ENCODE measurements around the gene SGSM2.
A peak's percentile ranks its signal among the peaks of the same experiment; 100 is the strongest.

Gene SGSM2

DNA sequence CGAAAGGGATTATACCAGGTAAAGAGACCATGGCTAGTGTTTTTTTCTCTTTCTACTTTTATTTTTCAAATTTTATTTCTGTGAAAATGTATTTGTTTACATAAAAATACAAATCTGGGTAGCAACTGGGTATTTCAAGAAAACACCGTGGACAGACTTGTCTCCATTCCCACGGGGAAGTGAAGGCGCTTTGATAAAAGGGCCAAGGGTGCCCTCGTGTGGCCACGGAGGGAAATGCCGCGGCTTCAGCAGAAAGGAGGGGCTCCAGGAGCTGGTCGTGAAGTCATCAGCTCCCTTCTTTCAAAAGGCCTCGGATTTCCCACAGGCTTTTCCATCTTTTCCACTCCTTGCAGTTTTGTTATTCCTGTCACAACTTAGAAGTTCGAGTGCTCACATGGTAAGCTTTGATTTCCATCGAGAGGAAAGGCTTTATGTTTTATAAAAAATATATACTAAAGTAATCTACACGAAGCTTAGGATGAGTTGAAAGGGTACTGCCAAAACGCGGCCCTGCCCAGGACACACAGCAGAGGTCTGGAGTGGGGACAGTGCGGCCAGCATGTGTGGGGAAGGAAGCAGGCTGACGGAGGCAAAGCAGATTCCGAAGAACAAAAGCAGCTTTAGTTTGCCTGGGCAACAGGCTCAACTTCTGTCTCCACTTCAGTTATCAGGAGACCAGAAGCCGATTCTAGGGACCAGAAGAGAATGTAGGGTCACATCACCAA, 78.9 kb downstream of the SGSM2 start:
- Histone ChIP-seq H3K4me2 (ENCODE audit: low read length) (no peak overlapping the region), H3K9me2 (ENCODE audit: low read depth, low read length) (no peaks in the 10 kb centered on the region), H3K27ac (ENCODE audit: low read depth, low read length, poor library complexity, severe bottlenecking) (peak overlapping the region; percentile 53), H3F3A (ENCODE audit: insufficient read depth, low read length) (no peaks in the 10 kb centered on the region), H3K4me1 (ENCODE audit: insufficient read depth, low read length, severe bottlenecking) (peaks cover 10% of the 10 kb centered on the region), H3K4me3 (ENCODE audit: low read depth, low read length, poor library complexity, severe bottlenecking) (no peak overlapping the region), H3K9ac (ENCODE audit: low read length) (no peak overlapping the region), H4K20me1 (ENCODE audit: insufficient read depth, low read length) (no peaks in the 10 kb centered on the region), H2AFZ (ENCODE audit: low read length) (no peak overlapping the region), H3K9me3 (ENCODE audit: low read length) (no peaks in the 10 kb centered on the region), H3K27me3 (ENCODE audit: insufficient read depth, low read length) (no peaks in the 10 kb centered on the region), H3K36me3 (ENCODE audit: insufficient read depth, low read length) (peaks cover 49% of the 10 kb centered on the region), H3K79me2 (ENCODE audit: insufficient read depth, low read length) (no peaks in the 10 kb centered on the region)
- no peak for TF ChIP-seq EZH2 (IDR thresholded peaks at IDR 0.05; ENCODE audit: borderline replicate concordance, low read length)
- TF ChIP-seq, protein P1, sequence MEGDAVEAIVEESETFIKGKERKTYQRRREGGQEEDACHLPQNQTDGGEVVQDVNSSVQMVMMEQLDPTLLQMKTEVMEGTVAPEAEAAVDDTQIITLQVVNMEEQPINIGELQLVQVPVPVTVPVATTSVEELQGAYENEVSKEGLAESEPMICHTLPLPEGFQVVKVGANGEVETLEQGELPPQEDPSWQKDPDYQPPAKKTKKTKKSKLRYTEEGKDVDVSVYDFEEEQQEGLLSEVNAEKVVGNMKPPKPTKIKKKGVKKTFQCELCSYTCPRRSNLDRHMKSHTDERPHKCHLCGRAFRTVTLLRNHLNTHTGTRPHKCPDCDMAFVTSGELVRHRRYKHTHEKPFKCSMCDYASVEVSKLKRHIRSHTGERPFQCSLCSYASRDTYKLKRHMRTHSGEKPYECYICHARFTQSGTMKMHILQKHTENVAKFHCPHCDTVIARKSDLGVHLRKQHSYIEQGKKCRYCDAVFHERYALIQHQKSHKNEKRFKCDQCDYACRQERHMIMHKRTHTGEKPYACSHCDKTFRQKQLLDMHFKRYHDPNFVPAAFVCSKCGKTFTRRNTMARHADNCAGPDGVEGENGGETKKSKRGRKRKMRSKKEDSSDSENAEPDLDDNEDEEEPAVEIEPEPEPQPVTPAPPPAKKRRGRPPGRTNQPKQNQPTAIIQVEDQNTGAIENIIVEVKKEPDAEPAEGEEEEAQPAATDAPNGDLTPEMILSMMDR (IDR thresholded peaks at IDR 0.05; ENCODE audit: low read length), result peak; percentile 96

DNA sequence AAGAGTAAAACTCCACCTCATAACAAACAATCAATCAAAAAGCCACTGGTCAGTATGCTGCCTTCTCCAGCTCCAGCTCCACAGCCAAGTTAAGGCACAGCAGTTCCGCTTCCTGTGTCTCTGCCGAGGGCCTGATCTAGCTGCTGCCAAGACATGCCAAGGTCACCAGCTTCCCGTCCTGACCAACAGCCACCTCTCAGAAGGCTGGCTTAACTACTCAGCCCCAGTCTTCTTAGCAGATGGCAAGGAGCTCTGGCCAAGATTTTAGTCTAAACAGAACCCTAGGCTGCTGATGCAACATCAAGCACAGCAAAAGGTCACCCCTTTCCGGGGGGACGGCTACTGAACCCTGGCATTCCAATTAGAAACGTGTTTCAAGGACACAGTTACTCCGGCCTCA, 81.3 kb downstream of the SGSM2 start:
- Histone ChIP-seq H3K27me3 (ENCODE audit: insufficient read depth, low read length) (no peaks in the 10 kb centered on the region), H3K9me2 (ENCODE audit: low read depth, low read length) (no peaks in the 10 kb centered on the region), H3K36me3 (ENCODE audit: insufficient read depth, low read length) (peaks cover 48% of the 10 kb centered on the region), H3K79me2 (ENCODE audit: insufficient read depth, low read length) (no peaks in the 10 kb centered on the region), H3K9me3 (ENCODE audit: low read length) (no peaks in the 10 kb centered on the region), H3K4me2 (ENCODE audit: low read length) (no peak overlapping the region), H3K4me1 (ENCODE audit: insufficient read depth, low read length, severe bottlenecking) (peaks cover 10% of the 10 kb centered on the region), H2AFZ (ENCODE audit: low read length) (no peak overlapping the region), H3K27ac (ENCODE audit: low read depth, low read length, poor library complexity, severe bottlenecking) (no peak overlapping the region), H3F3A (ENCODE audit: insufficient read depth, low read length) (no peaks in the 10 kb centered on the region), H3K9ac (ENCODE audit: low read length) (no peak overlapping the region), H4K20me1 (ENCODE audit: insufficient read depth, low read length) (no peaks in the 10 kb centered on the region), H3K4me3 (ENCODE audit: low read depth, low read length, poor library complexity, severe bottlenecking) (no peak overlapping the region)
- TF ChIP-seq, protein P1 (IDR thresholded peaks at IDR 0.05; ENCODE audit: low read length), result no peak
- no peak for TF ChIP-seq EZH2 (IDR thresholded peaks at IDR 0.05; ENCODE audit: borderline replicate concordance, low read length)

DNA sequence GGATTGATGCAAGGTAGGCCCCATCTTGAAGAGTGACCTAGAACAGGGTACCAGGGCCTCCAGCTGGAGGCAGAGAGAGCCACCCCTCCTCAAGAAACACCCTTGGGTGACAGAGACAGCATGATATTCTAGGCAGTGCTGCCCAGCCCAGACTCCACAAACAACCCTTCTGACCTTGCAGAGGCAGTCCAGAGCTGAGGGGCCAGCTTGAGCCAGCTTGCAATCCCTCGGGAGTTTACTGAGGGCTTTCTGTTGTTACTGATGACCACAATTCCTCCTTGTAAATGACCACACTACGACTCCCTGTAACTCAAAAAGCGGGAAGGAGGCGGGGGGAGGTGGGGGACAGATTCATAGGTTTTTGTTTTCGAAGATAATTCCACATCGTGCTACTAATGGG, 82.2 kb downstream of the SGSM2 start:
- Histone ChIP-seq H3K9ac (ENCODE audit: low read length) (no peak overlapping the region), H3K9me3 (ENCODE audit: low read length) (no peaks in the 10 kb centered on the region), H3F3A (ENCODE audit: insufficient read depth, low read length) (no peaks in the 10 kb centered on the region), H2AFZ (ENCODE audit: low read length) (no peak overlapping the region), H3K9me2 (ENCODE audit: low read depth, low read length) (no peaks in the 10 kb centered on the region), H3K4me3 (ENCODE audit: low read depth, low read length, poor library complexity, severe bottlenecking) (no peak overlapping the region), H3K4me2 (ENCODE audit: low read length) (no peak overlapping the region), H3K27me3 (ENCODE audit: insufficient read depth, low read length) (no peaks in the 10 kb centered on the region), H3K4me1 (ENCODE audit: insufficient read depth, low read length, severe bottlenecking) (peaks cover 10% of the 10 kb centered on the region), H4K20me1 (ENCODE audit: insufficient read depth, low read length) (no peaks in the 10 kb centered on the region), H3K36me3 (ENCODE audit: insufficient read depth, low read length) (peaks cover 39% of the 10 kb centered on the region), H3K27ac (ENCODE audit: low read depth, low read length, poor library complexity, severe bottlenecking) (no peak overlapping the region), H3K79me2 (ENCODE audit: insufficient read depth, low read length) (no peaks in the 10 kb centered on the region)
- TF ChIP-seq, protein P1 (IDR thresholded peaks at IDR 0.05; ENCODE audit: low read length), result no peak
- no peak for TF ChIP-seq EZH2 (IDR thresholded peaks at IDR 0.05; ENCODE audit: borderline replicate concordance, low read length)
